Parathyroid adenoma (tissue), 2 donors: ENCODE results near the gene EMP2.

Source experiments
- H2AFZ ChIP-seq: fragments of 300-600 bp; sonication (generic); one replicate; pipeline ENCODE4 v1.7.0; 2017; ENCODE audit warnings: antibody characterized with exemption, mild to moderate bottlenecking
- H3K27ac ChIP-seq: fragments of 300-600 bp; sonication (generic); one replicate; pipeline ENCODE4 v1.7.0; 2017
- H3K27me3 ChIP-seq: fragments of 300-600 bp; sonication (generic); one replicate; pipeline ENCODE4 v1.7.0; 2017; ENCODE audit warnings: low read length; ENCODE audit not compliant: control insufficient read depth, insufficient read depth
- H3K36me3 ChIP-seq: fragments of 300-600 bp; sonication (generic); one replicate; pipeline ENCODE4 v1.7.0; 2017; ENCODE audit warnings: low read length; ENCODE audit not compliant: control insufficient read depth, insufficient read depth
- H3K4me1 ChIP-seq: fragments of 300-600 bp; sonication (generic); one replicate; pipeline ENCODE4 v1.7.0; 2017; ENCODE audit warnings: control low read depth
- H3K4me2 ChIP-seq: fragments of 300-600 bp; sonication (generic); one replicate; pipeline ENCODE4 v1.7.0; 2017; ENCODE audit warnings: low read length
- H3K4me3 ChIP-seq: fragments of 300-600 bp; sonication (generic); one replicate; pipeline ENCODE4 v1.7.0; 2017; ENCODE audit warnings: low read depth, low read length
- H3K79me2 ChIP-seq: fragments of 300-600 bp; sonication (generic); one replicate; pipeline ENCODE4 v1.7.0; 2017; ENCODE audit warnings: control low read depth
- H3K9ac ChIP-seq: fragments of 300-600 bp; sonication (generic); one replicate; pipeline ENCODE4 v1.7.0; 2017; ENCODE audit warnings: mild to moderate bottlenecking
- H3K9me3 ChIP-seq: fragments of 300-600 bp; sonication (generic); one replicate; pipeline ENCODE4 v1.7.0; 2017; ENCODE audit warnings: low read length; ENCODE audit not compliant: control insufficient read depth
- TF ChIP-seq, protein P1 (sequence below): fragments of 300-600 bp; sonication (generic); IDR thresholded peaks from one replicate; pipeline ENCODE4 v1.7.0; 2017; ENCODE audit warnings: antibody characterized with exemption, mild to moderate bottlenecking
- donor health status: primary hyperparathyroidism.

EMP2 gene

GRCh38 chr16:10610499-10611184 is 30.2 kb upstream of the EMP2 start:
- Histone ChIP-seq H3K4me2 (no peak overlapping the region), H3K4me1 (no peaks in the 10 kb centered on the region), H3K27me3 (no peaks in the 10 kb centered on the region), H3K79me2 (no peaks in the 10 kb centered on the region), H3K36me3 (no peaks in the 10 kb centered on the region), H3K4me3 (no peak overlapping the region), H3K9ac (no peak overlapping the region), H3K9me3 (no peaks in the 10 kb centered on the region), H3K27ac (no peak overlapping the region), H2AFZ (no peak overlapping the region)
- TF ChIP-seq, protein P1, sequence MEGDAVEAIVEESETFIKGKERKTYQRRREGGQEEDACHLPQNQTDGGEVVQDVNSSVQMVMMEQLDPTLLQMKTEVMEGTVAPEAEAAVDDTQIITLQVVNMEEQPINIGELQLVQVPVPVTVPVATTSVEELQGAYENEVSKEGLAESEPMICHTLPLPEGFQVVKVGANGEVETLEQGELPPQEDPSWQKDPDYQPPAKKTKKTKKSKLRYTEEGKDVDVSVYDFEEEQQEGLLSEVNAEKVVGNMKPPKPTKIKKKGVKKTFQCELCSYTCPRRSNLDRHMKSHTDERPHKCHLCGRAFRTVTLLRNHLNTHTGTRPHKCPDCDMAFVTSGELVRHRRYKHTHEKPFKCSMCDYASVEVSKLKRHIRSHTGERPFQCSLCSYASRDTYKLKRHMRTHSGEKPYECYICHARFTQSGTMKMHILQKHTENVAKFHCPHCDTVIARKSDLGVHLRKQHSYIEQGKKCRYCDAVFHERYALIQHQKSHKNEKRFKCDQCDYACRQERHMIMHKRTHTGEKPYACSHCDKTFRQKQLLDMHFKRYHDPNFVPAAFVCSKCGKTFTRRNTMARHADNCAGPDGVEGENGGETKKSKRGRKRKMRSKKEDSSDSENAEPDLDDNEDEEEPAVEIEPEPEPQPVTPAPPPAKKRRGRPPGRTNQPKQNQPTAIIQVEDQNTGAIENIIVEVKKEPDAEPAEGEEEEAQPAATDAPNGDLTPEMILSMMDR, result no peak

GRCh38 chr16:10609402-10609774 is 29.0 kb upstream of the EMP2 start:
- Histone ChIP-seq H2AFZ (no peak overlapping the region), H3K9me3 (no peaks in the 10 kb centered on the region), H3K27ac (no peak overlapping the region), H3K4me2 (no peak overlapping the region), H3K27me3 (no peaks in the 10 kb centered on the region), H3K9ac (no peak overlapping the region), H3K4me3 (no peak overlapping the region), H3K4me1 (no peaks in the 10 kb centered on the region), H3K36me3 (no peaks in the 10 kb centered on the region), H3K79me2 (no peaks in the 10 kb centered on the region)
- TF ChIP-seq, protein P1, result no peak

GRCh38 chr16:10608687-10609401 is 28.4 kb upstream of the EMP2 start:
- Histone ChIP-seq H3K27me3 (no peaks in the 10 kb centered on the region), H3K9me3 (no peaks in the 10 kb centered on the region), H3K4me2 (no peak overlapping the region), H3K27ac (no peak overlapping the region), H3K36me3 (no peaks in the 10 kb centered on the region), H2AFZ (no peak overlapping the region), H3K4me3 (no peak overlapping the region), H3K79me2 (no peaks in the 10 kb centered on the region), H3K9ac (no peak overlapping the region), H3K4me1 (no peaks in the 10 kb centered on the region)
- TF ChIP-seq, protein P1, result no peak

DNA sequence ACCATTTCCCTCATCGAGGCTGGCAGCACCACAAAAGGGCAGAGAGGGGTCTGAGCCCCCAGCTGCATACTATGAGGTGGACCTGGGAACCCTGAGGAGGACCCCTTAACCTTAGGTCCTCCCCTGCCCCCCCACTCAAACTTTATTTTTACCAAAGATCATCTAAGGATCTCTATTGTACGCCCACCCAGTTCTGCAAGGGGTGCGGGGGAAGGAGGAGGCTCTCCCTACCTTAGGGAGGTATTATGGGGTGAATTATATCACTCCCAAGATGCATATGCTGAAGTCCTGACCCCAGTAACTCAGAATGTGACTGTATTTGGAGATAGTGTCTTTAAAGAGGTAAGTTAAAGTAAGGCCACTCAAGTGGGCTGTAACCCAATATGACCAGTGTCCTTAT is 26.8 kb upstream of the EMP2 start:
- no peaks in the 10 kb centered on the region for H3K9me3 ChIP-seq
- H3K4me3 ChIP-seq, result no peak overlapping the region
- no peak overlapping the region for H3K4me2 ChIP-seq
- no peaks in the 10 kb centered on the region for H3K4me1 ChIP-seq
- H3K79me2 ChIP-seq, result no peaks in the 10 kb centered on the region
- H3K27me3 ChIP-seq, result no peaks in the 10 kb centered on the region
- no peak overlapping the region for H3K9ac ChIP-seq
- H3K27ac ChIP-seq, result no peak overlapping the region
- H3K36me3 ChIP-seq, result no peaks in the 10 kb centered on the region
- TF ChIP-seq, protein P1, result no peak
- no peak overlapping the region for H2AFZ ChIP-seq

GRCh38 chr16:10606607-10607006 is 26.2 kb upstream of the EMP2 start:
- Histone ChIP-seq H3K4me2 (no peak overlapping the region), H3K9me3 (no peaks in the 10 kb centered on the region), H2AFZ (no peak overlapping the region), H3K9ac (no peak overlapping the region), H3K27ac (no peak overlapping the region), H3K27me3 (no peaks in the 10 kb centered on the region), H3K4me1 (no peaks in the 10 kb centered on the region), H3K4me3 (no peak overlapping the region), H3K36me3 (no peaks in the 10 kb centered on the region), H3K79me2 (no peaks in the 10 kb centered on the region)
- TF ChIP-seq, protein P1, result no peak
